H1 (cell line): ENCODE measurements around the gene RNF225. TPM values are rescaled to one million over a fixed set of nuclear protein-coding genes. Genes with fewer than 3 reads are reported as not detected.
A peak's percentile ranks its signal among the peaks of the same experiment; 100 is the strongest.

Source experiments
- CTCF ChIA-PET: fragments of 300-600 bp; sonication (Branson Sonifier 250); formaldehyde crosslinking; loops from one replicate; lab custom pipeline; 2021; ENCODE audit not compliant: partially characterized antibody; lab: Charles Lee
- POLR2A ChIA-PET: fragments of 300-600 bp; sonication (Branson Sonifier 250); formaldehyde crosslinking; loops from one replicate; lab custom pipeline; 2021; ENCODE audit warnings: inconsistent platforms; ENCODE audit not compliant: partially characterized antibody; lab: Charles Lee
- DNase-seq, 2 experiments: peaks; one replicate each; pipeline versions ENCODE4 v3.0.0 to v3.0.0-alpha.2; 2010 to 2022; ENCODE audit warnings: low spot score in 2 of 2, low read depth in 1 of 2, mixed read lengths in 1 of 2
- FAIRE-seq: peaks from 2 replicates; lab custom pipeline; 2011; peaks lifted over from hg19 to GRCh38; lab: Jason Lieb, UNC
- H2AFZ ChIP-seq: 2 replicates; pipeline ENCODE4 v1.8.1; 2012; ENCODE audit warnings: low read length, inconsistent platforms
- H2AK5ac ChIP-seq: 2 replicates; pipeline ENCODE4 v1.6.1; 2013; ENCODE audit warnings: low read depth, low read length
- H2BK120ac ChIP-seq: replicated peaks from 2 replicates; pipeline ENCODE3; 2013; ENCODE audit warnings: low read depth, low read length, inconsistent platforms
- H2BK12ac ChIP-seq: 2 replicates; pipeline ENCODE4 v1.6.1; 2013; ENCODE audit warnings: low read depth, low read length
- H2BK15ac ChIP-seq: 2 replicates; pipeline ENCODE4 v1.6.1; 2013; ENCODE audit warnings: low read length
- H2BK20ac ChIP-seq: 2 replicates; pipeline ENCODE4 v1.6.1; 2013; ENCODE audit warnings: low read length
- H2BK5ac ChIP-seq: 2 replicates; pipeline ENCODE4 v1.6.1; 2013; ENCODE audit warnings: low read depth, low read length
- H3K14ac ChIP-seq: 2 replicates; pipeline ENCODE4 v1.6.1; 2013; ENCODE audit warnings: inconsistent platforms; ENCODE audit not compliant: insufficient read length
- H3K18ac ChIP-seq: 2 replicates; pipeline ENCODE4 v1.6.1; 2013; ENCODE audit warnings: low read length; ENCODE audit errors: extremely low read depth
- H3K23ac ChIP-seq: 2 replicates; pipeline ENCODE4 v1.6.1; 2013; ENCODE audit warnings: inconsistent platforms; ENCODE audit not compliant: insufficient read length
- H3K23me2 ChIP-seq: 2 replicates; pipeline ENCODE4 v1.6.1; 2013; ENCODE audit warnings: low read depth, low read length
- H3K27ac ChIP-seq: 2 replicates; pipeline ENCODE4 v1.6.1; 2011; ENCODE audit warnings: low read depth, low read length, inconsistent platforms
- H3K27me3 ChIP-seq, 4 experiments: replicated peaks in 1 of 4; 1 replicate in 1 of 4; 2 replicates in 3 of 4; pipeline versions ENCODE4 v1.6.1 to v1.8.1; 2011 to 2013; ENCODE audit warnings: low read length in 3 of 4, mild to moderate bottlenecking in 3 of 4, inconsistent platforms in 2 of 4, mixed read lengths in 2 of 4, moderate library complexity in 1 of 4; ENCODE audit not compliant: control insufficient read depth in 3 of 4, insufficient read depth in 3 of 4; ENCODE audit errors: extremely low read depth in 1 of 4
- H3K36me3 ChIP-seq, 4 experiments: 2 replicates each; pipeline versions ENCODE4 v1.6.1 to v1.8.1; 2011 to 2013; ENCODE audit warnings: mild to moderate bottlenecking in 4 of 4, low read length in 3 of 4, moderate library complexity in 2 of 4, control low read depth in 1 of 4, inconsistent platforms in 1 of 4; ENCODE audit not compliant: insufficient read depth in 4 of 4, control insufficient read depth in 2 of 4
- H3K4ac ChIP-seq: replicated peaks from 2 replicates; pipeline ENCODE3; 2013; ENCODE audit warnings: low read length, low read depth, mixed read lengths, inconsistent platforms; ENCODE audit not compliant: insufficient read length
- H3K4me1 ChIP-seq, 4 experiments: replicated peaks in 1 of 4; 1 replicate in 1 of 4; 2 replicates in 3 of 4; pipeline versions ENCODE4 v1.6.1 to v1.8.1; 2011 to 2013; ENCODE audit warnings: low read length in 3 of 4, inconsistent platforms in 2 of 4, mixed read lengths in 1 of 4; ENCODE audit not compliant: insufficient read depth in 4 of 4, control insufficient read depth in 3 of 4
- H3K4me2 ChIP-seq, 2 experiments: 2 replicates each; pipeline versions ENCODE4 v1.6.1 to v1.8.1; 2011 to 2013; ENCODE audit warnings: low read depth in 2 of 2, low read length in 2 of 2, control low read depth in 1 of 2, inconsistent platforms in 1 of 2, mild to moderate bottlenecking in 1 of 2; ENCODE audit not compliant: insufficient read depth in 1 of 2
- H3K4me3 ChIP-seq, 4 experiments: fragments of 200-600, 300-600 bp in 1 of 4; sonication (generic), shearing (Covaris generic), sonication (Bioruptor Twin) in 1 of 4; 2 replicates each; pipeline versions ENCODE4 v1.5.1 to v1.8.1; 2011 to 2016; ENCODE audit warnings: low read length in 4 of 4, low read depth in 3 of 4, control low read depth in 2 of 4, inconsistent platforms in 2 of 4, mild to moderate bottlenecking in 2 of 4, mixed read lengths in 1 of 4, moderate library complexity in 1 of 4; ENCODE audit not compliant: insufficient read depth in 2 of 4; ENCODE audit errors: extremely low read depth in 1 of 4
- H3K56ac ChIP-seq: replicated peaks from 2 replicates; pipeline ENCODE3; 2013; ENCODE audit warnings: low read depth, mild to moderate bottlenecking, mixed read lengths, low read length, inconsistent platforms; ENCODE audit not compliant: insufficient read length
- H3K79me1 ChIP-seq: 2 replicates; pipeline ENCODE4 v1.6.1; 2013; ENCODE audit warnings: low read depth, low read length, control low read depth
- H3K79me2 ChIP-seq, 2 experiments: 2 replicates each; pipeline versions ENCODE4 v1.6.1 to v1.8.1; 2012 to 2013; ENCODE audit warnings: low read length in 2 of 2, mild to moderate bottlenecking in 2 of 2, inconsistent platforms in 1 of 2; ENCODE audit not compliant: insufficient read depth in 2 of 2, control insufficient read depth in 1 of 2
- H3K9ac ChIP-seq, 4 experiments: replicated peaks in 1 of 4; 1 replicate in 1 of 4; 2 replicates in 3 of 4; pipeline versions ENCODE4 v1.6.1 to v1.8.1; 2011 to 2013; ENCODE audit warnings: low read depth in 3 of 4, low read length in 3 of 4, control low read depth in 2 of 4, mild to moderate bottlenecking in 2 of 4, moderate library complexity in 2 of 4, inconsistent platforms in 1 of 4; ENCODE audit errors: extremely low read depth in 1 of 4
- H3K9me3 ChIP-seq, 2 experiments: 2 replicates each; pipeline versions ENCODE4 v1.6.1 to v1.8.1; 2012 to 2013; ENCODE audit warnings: mild to moderate bottlenecking in 2 of 2, moderate library complexity in 2 of 2, control low read depth in 1 of 2, inconsistent platforms in 1 of 2, low read depth in 1 of 2, low read length in 1 of 2, mixed read lengths in 1 of 2; ENCODE audit not compliant: insufficient read depth in 2 of 2
- H4K20me1 ChIP-seq, 2 experiments: replicated peaks in 1 of 2; 2 replicates each; pipeline versions ENCODE3 to v1.8.1; 2011 to 2013; ENCODE audit warnings: inconsistent platforms in 2 of 2, low read length in 2 of 2, mild to moderate bottlenecking in 1 of 2; ENCODE audit not compliant: insufficient read depth in 2 of 2, control insufficient read depth in 1 of 2
- H4K5ac ChIP-seq: 2 replicates; pipeline ENCODE4 v1.6.1; 2013; ENCODE audit warnings: low read length, low read depth, mixed read lengths, inconsistent platforms; ENCODE audit not compliant: insufficient read length
- H4K8ac ChIP-seq: 2 replicates; pipeline ENCODE4 v1.8.0; 2013; ENCODE audit warnings: mild to moderate bottlenecking, moderate library complexity, low read length, inconsistent platforms; ENCODE audit not compliant: insufficient read depth; ENCODE audit errors: extremely low read depth
- H4K91ac ChIP-seq: replicated peaks from 2 replicates; pipeline ENCODE3; 2013; ENCODE audit warnings: low read length, mixed read lengths, inconsistent platforms; ENCODE audit not compliant: insufficient read length
- CHD1 ChIP-seq: IDR thresholded peaks from 2 replicates; pipeline ENCODE4 v1.6.1; 2012; ENCODE audit warnings: low read depth, low read length, improper control_type of control experiment
- GTF2F1 ChIP-seq: IDR thresholded peaks from 2 replicates; pipeline ENCODE4 v1.6.1; 2012; ENCODE audit warnings: low read depth, low read length, improper control_type of control experiment, borderline replicate concordance
- JUND ChIP-seq: IDR thresholded peaks from 2 replicates; pipeline ENCODE4 v1.6.1; 2011; ENCODE audit warnings: mild to moderate bottlenecking, improper control_type of control experiment, low read length
- RBBP5 ChIP-seq: IDR thresholded peaks from 2 replicates; pipeline ENCODE4 v1.7.1; 2012; ENCODE audit warnings: low read depth, mild to moderate bottlenecking, inconsistent platforms, low read length, moderate library complexity, borderline replicate concordance
- SP2 ChIP-seq: IDR thresholded peaks from 2 replicates; pipeline ENCODE4 v1.6.1; 2012; ENCODE audit warnings: mild to moderate bottlenecking, low read length, inconsistent platforms
- TCF12 ChIP-seq: IDR thresholded peaks from 2 replicates; pipeline ENCODE4 v1.6.1; 2011; ENCODE audit warnings: low read depth, mild to moderate bottlenecking, low read length
- TEAD4 ChIP-seq: IDR thresholded peaks from 2 replicates; pipeline ENCODE4 v1.6.1; 2012; ENCODE audit warnings: low read depth, low read length, inconsistent platforms, mixed read lengths
- WGBS, 2 experiments: shearing (Covaris generic) in 1 of 2; methylation state at CpG; one replicate each; pipeline versions ENCODE4 v1.1.6 to v1.1.7; 2013 to 2015; ENCODE audit warnings: low lambda C conversion rate in 2 of 2, mixed read lengths in 2 of 2, inconsistent platforms in 1 of 2, low coverage in 1 of 2, missing lambda C conversion rate in 1 of 2; ENCODE audit not compliant: insufficient replicate concordance in 2 of 2, insufficient coverage in 1 of 2, insufficient read length in 1 of 2; ENCODE audit errors: extremely low coverage in 1 of 2, missing lambda C conversion rate in 1 of 2; 5-methylcytosine and 5-hydroxymethylcytosine counted together
- polyA plus RNA-seq, 7 experiments: library from polyadenylated mRNA; depleted of rRNA in 3 of 7; stranded (reverse) in 5 of 7; unstranded in 2 of 7; fragments of >200 nt in 5 of 7; fragments of 200-250 nt in 2 of 7; gene quantifications; 1 replicate in 5 of 7; 2 replicates in 1 of 7; 4 replicates in 1 of 7; pipeline versions ENCODE4 v1.2.1 to v1.2.3, GENCODE V29; 2011 to 2013; ENCODE audit warnings: missing spikeins in 2 of 7, mixed read lengths in 2 of 7
- total RNA-seq: library from RNA; stranded (reverse); fragmentation: NEBNext Ultra II Directional; extraction: Animal tissue kit (Norgen Biotek cat#: 25700); gene quantifications from 2 replicates; pipeline ENCODE4 v1.2.1, GENCODE V29; 2021

Gene RNF225
- total and polyA plus RNA-seq, 2 of the 8 experiments (the other 6 are each of a cell fraction or from before 2014, with no cell fraction given): 0.17 to 1.0 TPM

GRCh38 chr19:58357481-58358145 lies 37.8 kb upstream of the RNF225 start:
- TF ChIP-seq CHD1: no peak
- TF ChIP-seq TEAD4: no peak
- no peak for TF ChIP-seq GTF2F1
- no peak for TF ChIP-seq TCF12
- no peak for TF ChIP-seq RBBP5
- no peak for TF ChIP-seq SP2
- no peak for TF ChIP-seq JUND
- TF ChIP-seq, all 59 proteins: peak for 0
- Histone ChIP-seq H3K27ac (peak overlapping the region; percentile 47; the same call in 1 of the 2 replicates), H3K27me3 (no peaks in the 10 kb centered on the region), H3K18ac (no peak overlapping the region), H3K4me2 (no peak overlapping the region), H2BK120ac (no peak overlapping the region), H2BK20ac (no peak overlapping the region), H2BK15ac (0 out of 2 replicates have a peak overlapping the region, but pooled peaks have one; percentile 1), H3K9ac (no peak overlapping the region), H3K23ac (no peak overlapping the region), H3K23me2 (peaks cover 4% of the 10 kb centered on the region), H3K14ac (no peak overlapping the region), H4K20me1 (peaks cover 0 to 3% of the 10 kb centered on the region in 2 experiments), H3K56ac (no peak overlapping the region), H4K91ac (no peak overlapping the region), H3K4me3 (no peak overlapping the region), H3K79me2 (no peaks in the 10 kb centered on the region), H3K4me1 (peaks cover 0 to 8% (median 5%) of the 10 kb centered on the region in 4 experiments; a peak in 4 of 7 replicates), H2AK5ac (no peak overlapping the region), H3K4ac (no peak overlapping the region), H4K5ac (no peak overlapping the region), H3K79me1 (no peaks in the 10 kb centered on the region), H2BK12ac (peak overlapping the region; percentile 11; the same call in 1 of the 2 replicates), H3K9me3 (no peaks in the 10 kb centered on the region), H2BK5ac (no peak overlapping the region), H2AFZ (no peak overlapping the region), H3K36me3 (no peaks in the 10 kb centered on the region), H4K8ac (no peak overlapping the region)
- DNase-seq (no peak), FAIRE-seq (no peak)
- ChIA-PET POLR2A (interaction anchor here (0.6 to 2.8 kb wide), 6 partner anchors 10 to 153 kb away, joined by 3 to 14 read pairs (median 6); no protein-coding TSS in a partner anchor), CTCF (interaction anchor here (1.0 to 2.7 kb wide), 5 partner anchors 9 to 137 kb away, joined by 3 to 11 read pairs (median 5); no protein-coding TSS in a partner anchor)
- 76% methylated on average over 16 of the region's 19 CpGs; no CpG with 5 or more reads in 1 of the 2 experiments for WGBS, 2 experiments
